ENCODE measurements around the gene DPF3. TPM values are rescaled to one million over a fixed set of nuclear protein-coding genes. Genes with fewer than 3 reads are reported as not detected.
"Not testable (repeated sequence)": the region's sequence is repeated elsewhere in the genome, so short reads cannot be mapped to it uniquely, and the experiment has no call there.

Gene DPF3
- total RNA-seq, 2 experiments from 2014 or later, result 6.6 to 7.4 TPM

DNA sequence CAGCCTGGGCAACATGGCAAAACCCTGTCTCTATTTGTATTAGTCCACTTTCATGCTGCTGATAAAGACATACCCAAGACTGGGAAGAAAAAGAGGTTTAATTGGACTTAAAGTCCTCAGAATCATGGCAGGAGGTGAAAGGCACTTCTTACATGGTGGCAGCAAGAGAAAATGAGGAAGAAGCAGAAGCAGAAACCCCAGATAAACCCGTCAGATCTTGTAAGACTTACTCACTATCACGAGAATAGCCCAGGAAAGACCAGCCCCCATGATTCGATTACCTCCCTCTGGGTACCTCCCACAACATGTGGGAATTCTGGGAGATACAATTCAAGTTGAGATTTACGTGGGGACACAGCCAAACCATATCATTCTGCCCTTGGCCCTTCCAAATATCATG is 23.0 kb downstream of the DPF3 start:
- H3K36me3 Mint-ChIP-seq (ENCODE audit: low read depth); POLR2A ChIA-PET; H3K4me1 Mint-ChIP-seq; H3K4me3 Mint-ChIP-seq; CTCF ChIA-PET; H3K27me3 Mint-ChIP-seq; DNase-seq; H3K27ac Mint-ChIP-seq; H3K9me3 Mint-ChIP-seq: not testable (repeated sequence)

DNA sequence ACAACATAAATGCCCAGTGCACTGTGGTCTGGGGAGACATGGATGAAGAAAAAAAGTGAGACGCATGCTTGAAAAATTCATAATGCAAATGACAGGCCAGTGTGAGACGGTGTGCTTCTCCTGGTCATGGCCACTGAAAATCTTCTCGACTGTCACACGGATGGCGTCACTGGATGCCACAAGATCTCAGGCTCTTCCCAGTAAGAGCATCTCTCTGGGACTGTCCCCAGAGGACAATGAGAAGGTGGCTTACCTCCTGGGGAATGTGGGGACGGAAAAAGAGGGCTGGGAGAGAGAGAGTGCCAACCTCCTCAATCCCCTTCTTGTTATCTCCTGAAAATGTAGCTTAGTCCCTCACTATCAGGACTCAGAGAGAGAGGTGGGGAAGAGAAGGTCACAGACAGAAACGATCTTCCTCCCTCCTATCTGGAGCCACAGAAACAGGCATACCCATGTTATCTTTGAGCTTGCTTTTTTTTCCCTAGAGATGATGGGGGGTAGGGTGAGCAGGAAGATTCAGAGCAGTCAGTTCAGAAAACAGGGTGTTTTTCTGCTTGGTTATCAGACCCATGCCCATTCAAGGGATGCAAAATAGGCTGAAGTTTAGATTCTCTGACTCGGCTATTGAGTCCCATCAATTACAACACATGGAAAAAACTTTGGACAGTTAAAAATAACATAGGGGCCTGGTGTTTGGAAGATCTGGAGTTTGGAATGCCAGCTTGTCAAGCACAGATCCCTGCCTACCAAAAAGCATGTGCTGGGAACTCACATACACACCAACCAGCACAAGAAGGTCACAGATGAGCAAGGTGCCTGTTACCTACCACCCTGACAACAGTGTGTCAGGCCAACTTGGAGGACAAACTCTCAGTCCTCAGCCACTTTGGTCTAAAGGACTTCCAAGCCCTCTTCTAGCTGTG is 24.2 kb downstream of the DPF3 start:
- peaks cover 3% of the 10 kb centered on the region for H3K9me3 Mint-ChIP-seq
- no peaks in the 10 kb centered on the region for H3K4me1 Mint-ChIP-seq
- H3K27ac Mint-ChIP-seq, result peak overlapping the region; percentile 6
- CTCF ChIA-PET, result interaction anchor here (0.6 kb wide), 1 partner anchor 1195 kb away, joined by 3 read pairs; no protein-coding TSS in a partner anchor
- POLR2A ChIA-PET, result no interaction called here
- no peak for DNase-seq
- peaks cover 4% of the 10 kb centered on the region for H3K36me3 Mint-ChIP-seq (ENCODE audit: low read depth)
- H3K4me3 Mint-ChIP-seq, result no peak overlapping the region
- no peaks in the 10 kb centered on the region for H3K27me3 Mint-ChIP-seq

DNA sequence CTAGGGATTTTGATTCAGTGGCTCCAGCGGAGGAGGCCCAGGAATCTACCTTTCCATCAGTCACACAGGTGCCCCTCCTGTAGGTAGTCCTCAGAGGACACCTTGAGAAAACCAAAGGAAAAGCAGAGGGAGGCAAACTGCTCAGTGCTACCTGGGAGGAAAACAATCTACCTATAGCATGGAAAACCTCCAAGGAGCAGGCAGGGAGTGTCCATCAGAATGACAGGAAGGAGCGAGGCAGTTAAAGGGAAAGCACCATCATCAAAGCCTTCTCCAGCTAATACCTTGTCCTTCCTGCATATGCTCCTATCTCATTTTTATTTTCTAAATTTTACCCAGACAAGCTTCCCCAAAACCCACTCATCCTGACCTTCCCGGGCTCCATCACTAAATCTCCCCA is 25.4 kb downstream of the DPF3 start:
- Mint-ChIP-seq H3K4me1 (no peaks in the 10 kb centered on the region), H3K27ac (no peak overlapping the region), H3K9me3 (peaks cover 3% of the 10 kb centered on the region), H3K36me3 (ENCODE audit: low read depth) (peaks cover 4% of the 10 kb centered on the region), H3K4me3 (no peak overlapping the region), H3K27me3 (no peaks in the 10 kb centered on the region)
- CTCF ChIA-PET, result no interaction called here
- POLR2A ChIA-PET, result no interaction called here
- DNase-seq, result no peak

- H3K27me3 Mint-ChIP-seq, result peaks cover 7% of the 10 kb centered on the region
- ChIA-PET CTCF (no interaction called here), POLR2A (no interaction called here)
- H3K4me1 Mint-ChIP-seq, result no peaks in the 10 kb centered on the region
- H3K9me3 Mint-ChIP-seq, result no peaks in the 10 kb centered on the region
- no peaks in the 10 kb centered on the region for H3K36me3 Mint-ChIP-seq (ENCODE audit: low read depth)
- H3K27ac Mint-ChIP-seq, result no peak overlapping the region
- no peak for DNase-seq
- no peak overlapping the region for H3K4me3 Mint-ChIP-seq
Observed at GRCh38 chr14:72864712-72865365, 29.1 kb downstream of the DPF3 start.

DNA sequence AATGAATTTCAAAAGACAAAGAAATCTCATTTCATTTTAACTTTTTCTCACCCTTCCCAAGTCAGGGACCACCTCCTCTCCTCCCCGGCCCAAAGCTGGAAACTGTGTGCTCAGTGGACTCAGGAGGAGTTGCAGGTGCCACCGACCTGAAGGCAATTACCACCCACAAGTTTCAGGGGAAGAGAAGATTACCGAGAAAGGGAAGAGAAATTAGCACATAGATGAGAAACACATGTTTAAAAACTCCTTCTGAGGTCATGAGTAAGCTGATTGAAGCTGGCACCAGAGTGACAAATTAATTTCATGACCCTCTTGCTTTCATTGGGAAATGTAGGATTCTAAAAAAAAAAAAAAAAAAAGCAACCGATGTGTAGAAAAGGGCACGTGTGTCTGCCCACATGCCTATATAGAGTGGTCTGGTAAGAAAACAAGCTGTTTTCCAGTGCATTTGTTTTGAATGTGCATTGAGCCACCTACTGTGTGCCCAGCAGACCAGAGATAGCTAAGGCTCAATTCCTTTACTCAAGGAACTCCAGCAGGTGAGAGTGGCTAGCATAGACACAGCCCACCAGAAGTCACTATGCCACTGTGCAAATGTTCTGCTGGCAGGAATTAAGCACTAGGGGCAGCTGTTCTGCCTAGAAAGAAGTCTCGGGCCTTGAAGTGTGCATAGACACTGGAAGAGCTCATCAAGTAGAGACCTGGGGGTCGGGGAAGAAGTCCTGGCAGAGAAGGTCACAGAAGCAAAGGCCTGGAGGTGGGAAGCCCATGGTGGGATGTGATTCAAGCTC is 30.5 kb downstream of the DPF3 start:
- ChIA-PET CTCF (interaction anchor here (0.6 kb wide), 1 partner anchor 58 kb away, joined by 4 read pairs; no protein-coding TSS in a partner anchor), POLR2A (no interaction called here)
- Mint-ChIP-seq H3K4me1 (no peaks in the 10 kb centered on the region), H3K27me3 (peaks cover 7% of the 10 kb centered on the region), H3K27ac (no peak overlapping the region), H3K4me3 (no peak overlapping the region), H3K36me3 (ENCODE audit: low read depth) (no peaks in the 10 kb centered on the region), H3K9me3 (no peaks in the 10 kb centered on the region)
- DNase-seq, result no peak

- CTCF ChIA-PET, result interaction anchor here (0.6 to 1.2 kb wide), 2 partner anchors 309 to 993 kb away, joined by 3 to 4 read pairs; no protein-coding TSS in a partner anchor
- Mint-ChIP-seq H3K4me1 (no peaks in the 10 kb centered on the region), H3K36me3 (ENCODE audit: low read depth) (no peaks in the 10 kb centered on the region)
Observed at GRCh38 chr14:72856530-72857266, 37.2 kb downstream of the DPF3 start.

DNA sequence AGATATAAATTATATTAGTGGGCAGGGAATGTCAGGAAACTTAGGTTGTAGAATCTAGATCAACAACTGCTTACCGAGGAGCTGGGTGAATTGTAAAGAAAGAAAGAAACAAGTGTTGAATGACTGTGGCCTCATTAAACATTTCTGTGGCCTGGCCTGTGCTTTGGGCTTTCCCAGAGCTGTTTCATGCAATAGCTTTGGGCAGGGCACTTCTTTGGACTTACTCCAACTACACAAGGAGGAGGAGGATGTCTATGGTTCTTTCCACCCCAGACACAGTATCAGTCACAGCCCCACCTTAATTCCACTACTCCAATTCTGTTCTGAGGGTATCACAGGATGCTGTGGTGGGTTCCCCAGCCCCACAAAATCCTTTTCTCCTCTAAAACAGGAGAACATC is 38.0 kb downstream of the DPF3 start:
- no peak for DNase-seq
- peaks cover 3% of the 10 kb centered on the region for H3K27me3 Mint-ChIP-seq
- H3K9me3 Mint-ChIP-seq, result no peaks in the 10 kb centered on the region
- H3K4me3 Mint-ChIP-seq, result no peak overlapping the region
- ChIA-PET POLR2A (no interaction called here), CTCF (no interaction called here)
- H3K27ac Mint-ChIP-seq, result no peak overlapping the region
- H3K36me3 Mint-ChIP-seq (ENCODE audit: low read depth), result no peaks in the 10 kb centered on the region
- peaks cover 1% of the 10 kb centered on the region for H3K4me1 Mint-ChIP-seq

More at GRCh38 chr14:72856530-72857266, 37.2 kb downstream of the DPF3 start:
- POLR2A ChIA-PET, result interaction anchor here (0.6 kb wide), 1 partner anchor 10 kb away, joined by 8 read pairs; no protein-coding TSS in a partner anchor
- peaks cover 3% of the 10 kb centered on the region for H3K27me3 Mint-ChIP-seq
- no peaks in the 10 kb centered on the region for H3K9me3 Mint-ChIP-seq
- H3K27ac Mint-ChIP-seq, result no peak overlapping the region
- no peak for DNase-seq
- no peak overlapping the region for H3K4me3 Mint-ChIP-seq

- CTCF ChIA-PET, result no interaction called here
- no peak for DNase-seq
- Mint-ChIP-seq H3K4me1 (peaks cover 1% of the 10 kb centered on the region), H3K27ac (no peak overlapping the region), H3K36me3 (ENCODE audit: low read depth) (no peaks in the 10 kb centered on the region), H3K4me3 (no peak overlapping the region), H3K27me3 (peaks cover 5% of the 10 kb centered on the region), H3K9me3 (no peaks in the 10 kb centered on the region)
- POLR2A ChIA-PET, result no interaction called here
Observed at GRCh38 chr14:72852194-72852593, 41.7 kb downstream of the DPF3 start.

GRCh38 chr14:72851635-72852034 is 42.3 kb downstream of the DPF3 start:
- CTCF ChIA-PET, result no interaction called here
- H3K27me3 Mint-ChIP-seq, result peaks cover 5% of the 10 kb centered on the region
- H3K27ac Mint-ChIP-seq, result no peak overlapping the region
- no peak for DNase-seq
- H3K36me3 Mint-ChIP-seq (ENCODE audit: low read depth), result no peaks in the 10 kb centered on the region
- peaks cover 1% of the 10 kb centered on the region for H3K4me1 Mint-ChIP-seq
- POLR2A ChIA-PET, result no interaction called here
- no peaks in the 10 kb centered on the region for H3K9me3 Mint-ChIP-seq
- H3K4me3 Mint-ChIP-seq, result no peak overlapping the region

GRCh38 chr14:72850360-72850759 is 43.5 kb downstream of the DPF3 start:
- peaks cover 1% of the 10 kb centered on the region for H3K4me1 Mint-ChIP-seq
- H3K27ac Mint-ChIP-seq, result no peak overlapping the region
- H3K36me3 Mint-ChIP-seq (ENCODE audit: low read depth), result no peaks in the 10 kb centered on the region
- ChIA-PET POLR2A (no interaction called here), CTCF (no interaction called here)
- DNase-seq, result no peak
- H3K27me3 Mint-ChIP-seq, result peaks cover 5% of the 10 kb centered on the region
- H3K9me3 Mint-ChIP-seq, result no peaks in the 10 kb centered on the region
- H3K4me3 Mint-ChIP-seq, result no peak overlapping the region

GRCh38 chr14:72849222-72849621 is 44.7 kb downstream of the DPF3 start:
- H3K36me3 Mint-ChIP-seq (ENCODE audit: low read depth), result no peaks in the 10 kb centered on the region
- peaks cover 1% of the 10 kb centered on the region for H3K4me1 Mint-ChIP-seq
- H3K27me3 Mint-ChIP-seq, result peaks cover 7% of the 10 kb centered on the region
- ChIA-PET POLR2A (no interaction called here), CTCF (no interaction called here)
- no peak for DNase-seq
- H3K27ac Mint-ChIP-seq, result no peak overlapping the region
- H3K4me3 Mint-ChIP-seq, result no peak overlapping the region
- no peaks in the 10 kb centered on the region for H3K9me3 Mint-ChIP-seq

- H3K27ac Mint-ChIP-seq, result no peak overlapping the region
- no peaks in the 10 kb centered on the region for H3K36me3 Mint-ChIP-seq (ENCODE audit: low read depth)
- CTCF ChIA-PET, result interaction anchor here (0.6 to 1.2 kb wide), 2 partner anchors 40 to 49 kb away, joined by 3 to 5 read pairs; no protein-coding TSS in a partner anchor
- POLR2A ChIA-PET, result no interaction called here
- peaks cover 1% of the 10 kb centered on the region for H3K4me1 Mint-ChIP-seq
- DNase-seq, result no peak
- no peaks in the 10 kb centered on the region for H3K9me3 Mint-ChIP-seq
- peaks cover 8% of the 10 kb centered on the region for H3K27me3 Mint-ChIP-seq
- no peak overlapping the region for H3K4me3 Mint-ChIP-seq
Observed at GRCh38 chr14:72847721-72848120, 46.2 kb downstream of the DPF3 start.

All from activated CD4-positive, alpha-beta T cell treated with anti-CD3 and anti-CD28 coated beads, Interleukin-2, amount 10 ng/mL, durations not matched to agents 7 days and 5 days (primary cell).